Breast epithelium (tissue), 4 donors: Measurements from ENCODE around the gene RPL23. TPM values are rescaled to one million over a fixed set of nuclear protein-coding genes. Genes with fewer than 3 reads are reported as not detected.
A peak's percentile ranks its signal among the peaks of the same experiment; 100 is the strongest.

Source experiments
- DNase-seq, 2 donors: peaks; one replicate each; pipeline ENCODE4 v3.0.0-alpha.2; 2019; ENCODE audit warnings: low spot score in 2 of 2
- H3K27ac ChIP-seq, 2 donors: fragments of 200-600 bp; sonication (generic) in 1 of 2; one replicate each; pipeline ENCODE4 v1.5.1; 2016 to 2019; ENCODE audit warnings: mild to moderate bottlenecking in 1 of 2
- H3K27me3 ChIP-seq, 2 donors: fragments of 200-600 bp; sonication (generic) in 1 of 2; one replicate each; pipeline versions ENCODE4 v1.5.1 to v1.6.0; 2017 to 2019; ENCODE audit warnings: control low read depth in 1 of 2, mild to moderate bottlenecking in 1 of 2
- H3K36me3 ChIP-seq: fragments of 200-600 bp; one replicate; pipeline ENCODE4 v1.5.1; 2019
- H3K4me1 ChIP-seq, 2 donors: fragments of 200-600 bp; sonication (generic); one replicate each; pipeline ENCODE4 v1.5.1; 2016 to 2019; ENCODE audit warnings: control low read depth in 1 of 2
- H3K4me3 ChIP-seq, 3 donors: fragments of 200-600 bp; sonication (generic); 1 replicate in 2 of 3; 2 replicates in 1 of 3; pipeline ENCODE4 v1.5.1; 2016 to 2019; ENCODE audit warnings: mild to moderate bottlenecking in 3 of 3, moderate library complexity in 2 of 3
- H3K9me3 ChIP-seq, 2 donors: fragments of 200-600 bp; sonication (generic) in 1 of 2; one replicate each; pipeline ENCODE4 v1.5.1; 2016 to 2019; ENCODE audit warnings: control low read depth in 1 of 2
- POLR2A ChIP-seq: fragments of 450-650 bp; IDR thresholded peaks from one replicate; pipeline ENCODE4 v1.6.1; 2016; ENCODE audit warnings: antibody characterized with exemption, mild to moderate bottlenecking, moderate library complexity
- POLR2AphosphoS5 ChIP-seq, 3 donors: sonication (generic); formaldehyde crosslinking; IDR thresholded peaks; one replicate each; pipeline ENCODE4 v1.6.1; 2017; ENCODE audit warnings: antibody characterized with exemption in 3 of 3
- intact Hi-C: fragments of 100-400 bp; cut with DNase I; formaldehyde crosslinking; loops from one replicate; pipeline ENCODE4 v1.15.1; 2023; ENCODE audit warnings: low total_unique reads
- total RNA-seq, 3 donors: library from RNA; depleted of rRNA; stranded (reverse); fragments of >200 nt; gene quantifications; one replicate each; pipeline ENCODE4 v1.1.0, GENCODE V29; 2016
- TF ChIP-seq, protein P1 (sequence below), 3 donors: fragments of 450-650 bp; IDR thresholded peaks; one replicate each; pipeline ENCODE4 v1.5.1; 2016 to 2017; ENCODE audit warnings: antibody characterized with exemption in 3 of 3, mild to moderate bottlenecking in 3 of 3, moderate library complexity in 3 of 3

RPL23 gene
- total RNA-seq, 3 donors from 2014 or later = 1,871 to 2,586 (median 2,024) TPM

DNA sequence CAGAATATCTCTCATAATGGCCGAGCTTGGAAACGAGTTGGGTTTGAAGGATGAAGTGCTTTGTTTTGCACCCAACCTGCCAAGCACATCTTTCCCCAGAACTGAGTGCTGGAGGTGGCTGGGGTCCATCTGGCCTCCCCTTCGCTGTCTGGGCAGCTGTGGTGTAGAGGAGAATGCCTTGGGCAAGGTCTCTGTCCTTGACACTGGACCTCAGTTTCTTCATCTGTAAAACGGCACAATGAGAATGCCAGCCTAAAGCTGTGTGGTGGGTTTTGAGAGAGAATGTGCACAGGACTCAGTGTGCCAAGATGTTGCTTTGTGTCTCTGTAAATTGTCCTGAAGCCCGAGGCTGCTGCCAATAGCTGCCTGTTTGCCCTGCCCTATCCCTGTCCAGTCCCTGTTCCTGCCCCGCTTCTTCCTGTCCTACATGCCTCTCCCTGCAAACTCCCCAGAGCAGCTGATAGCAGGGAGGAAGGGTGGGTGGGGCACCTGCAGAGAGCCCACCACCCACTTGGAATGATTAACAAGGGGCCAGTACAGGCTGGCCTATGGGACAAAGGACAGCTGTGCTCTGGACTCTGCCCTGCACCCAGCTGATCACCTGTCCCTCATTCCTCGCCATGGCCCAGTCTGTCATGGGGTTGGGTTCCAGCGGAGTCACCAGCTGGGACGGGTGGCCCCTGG lies 31.7 kb upstream of the RPL23 start:
- no peak for DNase-seq
- H3K4me3 ChIP-seq = no peak overlapping the region

DNA sequence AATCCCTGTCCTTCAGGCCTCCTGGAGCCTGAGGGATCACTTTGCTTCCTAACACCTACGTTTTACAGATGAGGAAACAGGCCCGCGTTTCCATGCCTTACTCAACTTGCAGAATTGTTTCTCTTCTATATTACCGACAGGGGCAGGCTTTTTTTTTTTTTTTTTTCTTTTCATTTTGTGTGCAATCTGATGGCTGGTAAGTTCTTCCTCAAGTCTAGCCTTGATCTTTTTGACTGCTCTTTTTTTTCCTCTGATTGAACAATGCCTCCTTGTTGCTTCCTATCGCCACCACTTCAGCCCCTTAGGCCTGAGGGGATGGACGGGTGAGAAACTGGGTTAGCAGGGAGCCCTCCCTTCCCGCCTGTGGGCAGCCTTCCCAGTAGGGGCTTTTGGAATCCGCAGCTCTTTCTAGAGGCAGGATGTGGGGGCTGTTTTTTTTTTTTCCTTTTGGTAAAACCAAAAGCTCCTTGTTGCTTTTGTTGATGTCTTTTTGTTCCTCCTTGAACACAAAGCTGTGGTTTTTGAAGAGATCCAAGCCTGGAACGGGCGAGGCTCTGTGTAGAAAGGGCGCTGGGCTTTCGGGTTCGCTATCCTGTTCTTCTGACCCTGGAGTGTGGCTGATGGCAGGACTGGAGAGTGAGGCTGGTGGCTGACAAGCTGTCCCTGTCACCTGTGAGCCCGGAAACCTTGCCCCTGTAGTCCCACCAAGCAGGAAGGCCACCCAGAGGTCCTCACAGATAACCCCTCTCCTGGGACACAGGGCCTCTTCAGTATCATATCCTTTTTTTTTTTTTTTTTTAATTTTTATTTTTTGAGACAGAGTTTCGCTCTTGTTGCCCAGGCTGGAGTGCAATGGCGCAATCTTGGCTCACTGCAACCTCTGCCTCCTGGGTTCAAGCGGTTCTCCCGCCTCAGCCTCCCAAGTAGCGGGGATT lies 30.3 kb upstream of the RPL23 start:
- TF ChIP-seq POLR2A = no peak
- no peak for TF ChIP-seq POLR2AphosphoS5 (IDR thresholded peaks at IDR 0.05)
- TF ChIP-seq, protein P1, sequence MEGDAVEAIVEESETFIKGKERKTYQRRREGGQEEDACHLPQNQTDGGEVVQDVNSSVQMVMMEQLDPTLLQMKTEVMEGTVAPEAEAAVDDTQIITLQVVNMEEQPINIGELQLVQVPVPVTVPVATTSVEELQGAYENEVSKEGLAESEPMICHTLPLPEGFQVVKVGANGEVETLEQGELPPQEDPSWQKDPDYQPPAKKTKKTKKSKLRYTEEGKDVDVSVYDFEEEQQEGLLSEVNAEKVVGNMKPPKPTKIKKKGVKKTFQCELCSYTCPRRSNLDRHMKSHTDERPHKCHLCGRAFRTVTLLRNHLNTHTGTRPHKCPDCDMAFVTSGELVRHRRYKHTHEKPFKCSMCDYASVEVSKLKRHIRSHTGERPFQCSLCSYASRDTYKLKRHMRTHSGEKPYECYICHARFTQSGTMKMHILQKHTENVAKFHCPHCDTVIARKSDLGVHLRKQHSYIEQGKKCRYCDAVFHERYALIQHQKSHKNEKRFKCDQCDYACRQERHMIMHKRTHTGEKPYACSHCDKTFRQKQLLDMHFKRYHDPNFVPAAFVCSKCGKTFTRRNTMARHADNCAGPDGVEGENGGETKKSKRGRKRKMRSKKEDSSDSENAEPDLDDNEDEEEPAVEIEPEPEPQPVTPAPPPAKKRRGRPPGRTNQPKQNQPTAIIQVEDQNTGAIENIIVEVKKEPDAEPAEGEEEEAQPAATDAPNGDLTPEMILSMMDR (IDR thresholded peaks at IDR 0.05) = no peak
- DNase-seq = no peak
- peaks cover 12 to 44% of the 10 kb centered on the region in 2 donors for H3K4me1 ChIP-seq
- peak overlapping the region; percentile 70 to 71 for H3K27ac ChIP-seq
- H3K27me3 ChIP-seq = no peaks in the 10 kb centered on the region
- no peaks in the 10 kb centered on the region for H3K36me3 ChIP-seq
- no peaks in the 10 kb centered on the region for H3K9me3 ChIP-seq
- intact Hi-C loops = no loop called here
- H3K4me3 ChIP-seq = no peak overlapping the region

More for the DNA sequence above, 31.7 kb upstream of the RPL23 start:
- intact Hi-C loops = no loop called here
- TF ChIP-seq POLR2AphosphoS5 (IDR thresholded peaks at IDR 0.05) (no peak), POLR2A (no peak)
- TF ChIP-seq, protein P1 (IDR thresholded peaks at IDR 0.05) = no peak
- no peaks in the 10 kb centered on the region for H3K36me3 ChIP-seq
- no peaks in the 10 kb centered on the region for H3K9me3 ChIP-seq
- H3K27me3 ChIP-seq = no peaks in the 10 kb centered on the region
- H3K27ac ChIP-seq = peak overlapping the region; percentile 14 to 39
- H3K4me1 ChIP-seq = peaks cover 7 to 37% of the 10 kb centered on the region in 2 donors

DNA sequence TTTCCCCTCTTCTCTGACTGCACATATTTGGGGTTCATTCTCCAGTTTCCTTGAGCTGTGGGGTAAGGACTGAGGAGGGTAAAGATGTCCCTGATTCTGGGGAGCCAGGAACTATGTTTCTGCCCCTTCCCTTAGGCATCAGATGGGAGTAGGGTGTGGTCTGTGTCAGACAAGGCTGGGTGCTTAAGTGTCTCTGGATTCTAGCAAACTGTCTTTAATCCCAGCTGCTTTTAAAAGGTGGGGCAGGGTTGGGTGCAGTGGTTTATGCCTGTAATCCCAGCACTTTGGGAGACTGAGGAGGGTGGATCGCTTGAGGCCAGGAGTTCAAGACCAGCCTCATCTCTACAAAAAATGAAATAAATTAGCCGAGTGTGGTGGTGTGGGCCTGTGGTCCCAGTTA lies 29.3 kb upstream of the RPL23 start:
- Histone ChIP-seq H3K4me1 (peaks cover 12 to 44% of the 10 kb centered on the region in 2 donors), H3K36me3 (no peaks in the 10 kb centered on the region)

DNA sequence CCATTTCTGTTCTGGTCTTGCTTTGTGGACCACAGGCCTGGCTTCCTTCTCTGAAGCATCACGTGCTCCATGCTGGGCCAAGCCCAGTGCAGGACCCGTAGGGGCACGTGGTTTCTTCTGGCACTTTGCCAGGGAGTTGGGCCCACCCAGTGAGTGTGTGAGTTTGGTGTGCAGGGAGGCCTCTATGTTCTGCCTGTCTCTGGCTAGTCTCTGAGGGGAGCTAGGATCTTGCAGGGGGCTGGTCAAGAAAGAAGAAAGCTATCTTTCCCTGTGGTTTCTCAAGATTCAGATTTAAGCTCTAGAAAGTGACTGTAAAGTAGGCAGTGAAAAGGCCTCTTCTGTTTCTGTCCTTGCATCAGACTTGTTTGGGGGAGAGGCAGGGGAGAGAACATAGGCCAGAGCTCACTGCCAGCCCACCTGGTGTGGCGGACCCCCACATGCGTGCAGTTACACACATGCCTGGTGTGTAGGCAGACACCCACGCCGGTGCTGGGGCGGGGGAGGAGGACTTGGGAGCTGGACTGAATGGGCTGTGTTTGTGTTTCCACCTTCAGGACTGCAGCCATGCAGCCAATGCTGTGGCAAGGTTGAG lies 28.2 kb upstream of the RPL23 start:
- Histone ChIP-seq H3K27ac (peak overlapping the region; percentile 70 to 71), H3K9me3 (no peaks in the 10 kb centered on the region), H3K27me3 (no peaks in the 10 kb centered on the region), H3K36me3 (no peaks in the 10 kb centered on the region), H3K4me3 (peak overlapping the region in 1 of 3 donors; percentile 31), H3K4me1 (peaks cover 12 to 46% of the 10 kb centered on the region in 2 donors)
- DNase-seq = no peak
- TF ChIP-seq POLR2A = no peak
- TF ChIP-seq, protein P1 (IDR thresholded peaks at IDR 0.05) = no peak
- TF ChIP-seq POLR2AphosphoS5 (IDR thresholded peaks at IDR 0.05) = peak; percentile 42 to 82 (median 70)
- intact Hi-C loops = no loop called here

More for the DNA sequence above, 29.3 kb upstream of the RPL23 start:
- H3K27me3 ChIP-seq = no peaks in the 10 kb centered on the region
- intact Hi-C loops = no loop called here
- TF ChIP-seq, protein P1 (IDR thresholded peaks at IDR 0.05) = no peak
- TF ChIP-seq POLR2AphosphoS5 (IDR thresholded peaks at IDR 0.05) (no peak), POLR2A (no peak)
- no peak for DNase-seq
- no peaks in the 10 kb centered on the region for H3K9me3 ChIP-seq
- peak overlapping the region; percentile 70 to 71 for H3K27ac ChIP-seq
- H3K4me3 ChIP-seq = no peak overlapping the region
